Measurements from ENCODE around the gene GTF3C4.

- no peak for TF ChIP-seq CTCF (IDR thresholded peaks at IDR 0.05)
- no peak for TF ChIP-seq POLR2A (IDR thresholded peaks at IDR 0.05)
These were observed 1.6 kb downstream of the GTF3C4 start for GRCh38 chr9:132671620-132672412.

Measured in testis (tissue), 2 donors.